Cardiac muscle cell (in vitro differentiated cells and primary cell): ENCODE results near the gene NFKBIL1. TPM values are rescaled to one million over a fixed set of nuclear protein-coding genes. Genes with fewer than 3 reads are reported as not detected.
"Not testable (repeated sequence)": the region's sequence is repeated elsewhere in the genome, so short reads cannot be mapped to it uniquely, and the experiment has no call there.

ENCODE experiments used
- DNase-seq, 2 donors: peaks; one replicate each; pipeline versions ENCODE4 v3.0.0 to v3.0.0-alpha.2; 2010 to 2017; ENCODE audit warnings: low read depth in 1 of 2, low spot score in 1 of 2
- H3K27ac ChIP-seq: fragments of 200-600 bp; sonication (generic); 2 replicates; pipeline ENCODE4 v1.5.1; 2016
- H3K27me3 ChIP-seq: fragments of 200-600 bp; sonication (generic); 2 replicates; pipeline ENCODE4 v1.6.0; 2016; ENCODE audit warnings: control low read depth
- H3K36me3 ChIP-seq: fragments of 200-600 bp; sonication (generic); 2 replicates; pipeline ENCODE4 v1.5.1; 2016; ENCODE audit warnings: control low read depth
- H3K4me1 ChIP-seq: fragments of 200-600 bp; sonication (generic); 2 replicates; pipeline ENCODE4 v1.8.1; 2017; ENCODE audit warnings: low read depth, mild to moderate bottlenecking, mixed run types
- H3K4me3 ChIP-seq: fragments of 200-600 bp; sonication (generic); 2 replicates; pipeline ENCODE4 v1.5.1; 2016; ENCODE audit warnings: mild to moderate bottlenecking
- H3K9me3 ChIP-seq: fragments of 200-600 bp; sonication (generic); 2 replicates; pipeline ENCODE4 v1.5.1; 2017; ENCODE audit warnings: low read depth, mild to moderate bottlenecking, control low read depth
- CTCF ChIP-seq: IDR thresholded peaks from 2 replicates; pipeline ENCODE4 v1.5.1; 2012; ENCODE audit warnings: low read depth, mild to moderate bottlenecking, low read length
- polyA plus RNA-seq: library from polyadenylated mRNA; unstranded; fragments of >200 nt; fragmentation: Nextera tagmentation; extraction: Ambion mirVana; gene quantifications from 2 replicates; pipeline ENCODE4 v1.2.1, GENCODE V29; 2016
- total RNA-seq: library from RNA; depleted of rRNA; stranded (reverse); fragments of >200 nt; gene quantifications from 2 replicates; pipeline ENCODE4 v1.2.3, GENCODE V29; 2016

Gene NFKBIL1
- total and polyA plus RNA-seq, 2 experiments from 2014 or later: 38.4 to 51.2 TPM

- not testable (repeated sequence) for H3K4me1 ChIP-seq, H3K27me3 ChIP-seq, H3K9me3 ChIP-seq, H3K27ac ChIP-seq, H3K4me3 ChIP-seq
- peak; percentile 28 to 75 for DNase-seq
- TF ChIP-seq CTCF: peak; percentile 47
- H3K36me3 ChIP-seq: peaks cover 26% of the 10 kb centered on the region
These were observed 4.0 kb downstream of the NFKBIL1 start for GRCh38 chr6:31551371-31551770.

- DNase-seq: no peak
These were observed 8.9 kb downstream of the NFKBIL1 start for GRCh38 chr6:31556307-31556706.

GRCh38 chr6:31557443-31558317, 10.3 kb downstream of the NFKBIL1 start:
- no peak for DNase-seq
- H3K36me3 ChIP-seq: peaks cover 19% of the 10 kb centered on the region
- H3K27ac ChIP-seq: no peak overlapping the region
- no peak overlapping the region for H3K4me3 ChIP-seq
- H3K9me3 ChIP-seq: no peaks in the 10 kb centered on the region
- no peak for TF ChIP-seq CTCF
- H3K4me1 ChIP-seq: peaks cover 5% of the 10 kb centered on the region
- no peaks in the 10 kb centered on the region for H3K27me3 ChIP-seq

More at GRCh38 chr6:31556307-31556706, 8.9 kb downstream of the NFKBIL1 start:
- Histone ChIP-seq H3K4me1 (peaks cover 5% of the 10 kb centered on the region), H3K27ac (no peak overlapping the region), H3K9me3 (no peaks in the 10 kb centered on the region), H3K4me3 (no peak overlapping the region), H3K36me3 (peaks cover 19% of the 10 kb centered on the region), H3K27me3 (no peaks in the 10 kb centered on the region)
- TF ChIP-seq CTCF: no peak

- H3K9me3 ChIP-seq: no peaks in the 10 kb centered on the region
- H3K27me3 ChIP-seq: no peaks in the 10 kb centered on the region
- H3K27ac ChIP-seq: no peak overlapping the region
- H3K4me1 ChIP-seq: peaks cover 5% of the 10 kb centered on the region
- no peak for DNase-seq
- peaks cover 16% of the 10 kb centered on the region for H3K36me3 ChIP-seq
- no peak for TF ChIP-seq CTCF
- no peak overlapping the region for H3K4me3 ChIP-seq
These were observed 10.9 kb downstream of the NFKBIL1 start for GRCh38 chr6:31558318-31558625.

- no peak overlapping the region for H3K27ac ChIP-seq
- TF ChIP-seq CTCF: no peak
- H3K4me1 ChIP-seq: peaks cover 5% of the 10 kb centered on the region
- H3K4me3 ChIP-seq: no peak overlapping the region
- no peaks in the 10 kb centered on the region for H3K27me3 ChIP-seq
- H3K9me3 ChIP-seq: no peaks in the 10 kb centered on the region
- peak in 1 of 2 donors; percentile 52 for DNase-seq
- H3K36me3 ChIP-seq: peaks cover 10% of the 10 kb centered on the region
These were observed 11.5 kb downstream of the NFKBIL1 start for GRCh38 chr6:31558631-31559500.
